Endothelial cell of umbilical vein (primary cell): ENCODE results near the gene CERK. TPM values are rescaled to one million over a fixed set of nuclear protein-coding genes. Genes with fewer than 3 reads are reported as not detected.

Experiments used
- BruUV-seq: library from RNA; stranded (reverse); fragments of 400-500 nt; replicated peaks from 2 replicates; lab custom pipeline; 2021; lab: Mats Ljungman, UMichigan
- CTCF ChIA-PET: fragments of 300-600, 350-600 bp; sonication (Branson Sonifier 250); formaldehyde crosslinking; loops from one replicate; lab custom pipeline; 2021; ENCODE audit warnings: antibody characterized with exemption, inconsistent platforms; lab: Charles Lee
- POLR2A ChIA-PET: fragments of 300-600, 350-600 bp; sonication (Branson Sonifier 250); formaldehyde crosslinking; loops from one replicate; lab custom pipeline; 2021; ENCODE audit warnings: antibody characterized with exemption, inconsistent platforms; lab: Charles Lee
- DNase-seq: peaks from one replicate; pipeline ENCODE4 v3.0.0-alpha.2; 2011; ENCODE audit warnings: low read depth, low spot score
- FAIRE-seq: peaks from 2 replicates; lab custom pipeline; 2011; peaks lifted over from hg19 to GRCh38; lab: Jason Lieb, UNC
- H2AFZ ChIP-seq: 2 replicates; pipeline ENCODE4 v1.6.0; 2012; ENCODE audit warnings: low read depth, low read length, control low read depth, inconsistent platforms
- H3K27ac ChIP-seq: 2 replicates; pipeline ENCODE4 v1.5.1; 2011; ENCODE audit warnings: low read depth, mild to moderate bottlenecking, control low read depth, low read length, moderate library complexity; ENCODE audit not compliant: insufficient read depth
- H3K27me3 ChIP-seq, 2 experiments: 2 replicates each; pipeline versions ENCODE4 v1.6.0 to v1.6.1; 2011; ENCODE audit warnings: low read length in 2 of 2, mixed read lengths in 1 of 2; ENCODE audit not compliant: control insufficient read depth in 2 of 2, insufficient read depth in 2 of 2
- H3K36me3 ChIP-seq, 2 experiments: 2 replicates in 1 of 2; 3 replicates in 1 of 2; pipeline ENCODE4 v1.5.1; 2011; ENCODE audit warnings: low read length in 2 of 2, mild to moderate bottlenecking in 1 of 2, moderate library complexity in 1 of 2; ENCODE audit not compliant: control insufficient read depth in 2 of 2, insufficient read depth in 2 of 2; ENCODE audit errors: extremely low read depth in 1 of 2
- H3K4me1 ChIP-seq: 3 replicates; pipeline ENCODE4 v1.5.1; 2011; ENCODE audit warnings: mild to moderate bottlenecking, low read length; ENCODE audit not compliant: control insufficient read depth, insufficient read depth; ENCODE audit errors: extremely low read depth
- H3K4me2 ChIP-seq: 2 replicates; pipeline ENCODE4 v1.6.1; 2011; ENCODE audit warnings: low read length, control low read depth, mixed read lengths; ENCODE audit not compliant: insufficient read depth
- H3K4me3 ChIP-seq, 3 experiments: fragments of 200-600 bp in 1 of 3; sonication (generic), shearing (Covaris generic) in 1 of 3; replicated peaks in 1 of 3; 2 replicates each; pipeline ENCODE4 v1.5.1; 2011 to 2016; ENCODE audit warnings: control low read depth in 3 of 3, low read length in 3 of 3, mild to moderate bottlenecking in 2 of 3, inconsistent platforms in 1 of 3, low read depth in 1 of 3, moderate library complexity in 1 of 3; ENCODE audit not compliant: insufficient read depth in 1 of 3
- H3K79me2 ChIP-seq: 2 replicates; pipeline ENCODE4 v1.6.0; 2012; ENCODE audit warnings: low read length, inconsistent platforms; ENCODE audit not compliant: control insufficient read depth, insufficient read depth
- H3K9ac ChIP-seq: replicated peaks from 2 replicates; pipeline ENCODE3; 2011; ENCODE audit warnings: low read length, control low read depth; ENCODE audit not compliant: insufficient read depth; ENCODE audit errors: extremely low read depth
- H3K9me1 ChIP-seq: replicated peaks from 3 replicates; pipeline ENCODE4 v1.6.0; 2011; ENCODE audit warnings: mild to moderate bottlenecking, low read length; ENCODE audit not compliant: control insufficient read depth, insufficient read depth; ENCODE audit errors: extremely low read depth
- H3K9me3 ChIP-seq: replicated peaks from 2 replicates; pipeline ENCODE4 v1.5.1; 2012; ENCODE audit warnings: low read length, inconsistent platforms; ENCODE audit not compliant: control insufficient read depth, insufficient read depth
- H4K20me1 ChIP-seq: replicated peaks from 2 replicates; pipeline ENCODE3; 2011; ENCODE audit warnings: mild to moderate bottlenecking, low read length; ENCODE audit not compliant: control insufficient read depth, insufficient read depth; ENCODE audit errors: extremely low read depth
- FOS ChIP-seq: IDR thresholded peaks from 2 replicates; pipeline ENCODE4 v1.6.1; 2011; ENCODE audit warnings: mild to moderate bottlenecking, low read length, moderate library complexity, borderline replicate concordance; ENCODE audit not compliant: insufficient read depth
- JUN ChIP-seq: IDR thresholded peaks from 2 replicates; pipeline ENCODE4 v1.6.1; 2011; ENCODE audit warnings: borderline replicate concordance, low read depth; ENCODE audit not compliant: insufficient read length, insufficient read depth
- POLR2A ChIP-seq: IDR thresholded peaks from 2 replicates; pipeline ENCODE4 v1.6.1; 2012; ENCODE audit warnings: low read depth, mild to moderate bottlenecking, control low read depth, low read length
- POLR2AphosphoS5 ChIP-seq: IDR thresholded peaks from 2 replicates; pipeline ENCODE4 v1.6.1; 2012; ENCODE audit warnings: low read depth, mild to moderate bottlenecking, control low read depth, low read length, moderate library complexity; ENCODE audit not compliant: insufficient read depth
- dilution Hi-C: fragments of 300-500 bp; cut with MboI; formaldehyde crosslinking; loops from one replicate; pipeline ENCODE4 v1.15.0; 2019; ENCODE audit warnings: low sequenced_read_pairs; ENCODE audit not compliant: extremely low pct_ligation_motif_present
- intact Hi-C: fragments of 100-400 bp; cut with micrococcal nuclease; formaldehyde crosslinking; loops from one replicate; pipeline ENCODE4 v1.10.0; 2022
- polyA plus RNA-seq, 4 experiments: library from polyadenylated mRNA; depleted of rRNA in 3 of 4; stranded (reverse) in 3 of 4; unstranded in 1 of 4; fragments of >200 nt; gene quantifications; 2 replicates each; pipeline versions ENCODE4 v1.2.1 to v1.2.3, GENCODE V29; 2011 to 2012; ENCODE audit warnings: missing spikeins in 1 of 4
- total RNA-seq: library from RNA; stranded (reverse); gene quantifications from 2 replicates; pipeline ENCODE4 v1.2.3, GENCODE V29; 2021
- TF ChIP-seq, protein P1 (sequence below), 2 donors: IDR thresholded peaks; 1 replicate in 1 of 2; 2 replicates in 1 of 2; pipeline ENCODE4 v1.5.1; 2011; ENCODE audit warnings: low read length in 2 of 2, mild to moderate bottlenecking in 2 of 2, moderate library complexity in 2 of 2, control low read depth in 1 of 2, inconsistent platforms in 1 of 2, low read depth in 1 of 2; ENCODE audit not compliant: insufficient read depth in 1 of 2; ENCODE audit errors: extremely low read depth in 1 of 2

CERK gene
- total and polyA plus RNA-seq, 2 donors (not counting 3 experiments of a cell fraction or from before 2014, with no cell fraction given): 61.1 to 88.0 TPM

DNA sequence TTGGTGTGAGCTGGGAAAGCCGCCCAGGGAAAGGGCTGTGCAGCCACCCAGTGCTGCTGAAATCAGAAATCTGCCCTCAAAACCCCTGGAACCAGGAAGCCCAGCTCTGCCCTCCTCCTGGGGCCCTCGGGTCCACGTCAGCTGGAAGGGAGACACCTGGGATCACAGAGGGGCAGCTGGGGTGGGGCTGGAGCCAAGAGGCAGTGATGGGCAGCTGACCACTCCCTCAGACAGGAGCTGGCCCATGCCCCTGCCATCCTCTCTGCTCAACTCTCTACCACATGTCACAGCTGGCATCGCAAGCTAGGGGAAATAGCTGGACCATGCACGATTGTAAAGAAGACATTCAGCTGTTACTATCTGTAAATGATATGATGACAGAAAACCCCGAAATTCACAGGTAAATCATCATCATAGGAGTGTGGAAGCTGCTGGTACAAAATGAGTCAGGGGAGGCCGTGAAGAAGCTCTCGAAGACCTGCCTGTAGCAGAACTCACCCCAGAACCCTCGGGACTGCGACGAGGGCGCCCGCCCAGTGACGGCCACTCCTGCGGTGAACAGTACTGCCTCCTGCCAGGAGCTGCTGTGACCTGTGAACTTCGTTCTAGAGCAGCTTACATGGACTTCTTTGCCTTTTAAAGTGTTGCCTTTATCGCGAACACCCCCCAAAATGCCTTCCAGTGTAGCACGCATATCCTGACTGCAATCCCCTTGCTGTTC is 55.9 kb downstream of the CERK start:
- no TSS peak for BruUV-seq
- dilution Hi-C loops (no loop called here), intact Hi-C loops (no loop called here)
- Histone ChIP-seq H3K9ac (no peak overlapping the region), H3K9me3 (no peaks in the 10 kb centered on the region), H3K79me2 (no peaks in the 10 kb centered on the region), H3K4me2 (no peak overlapping the region), H2AFZ (no peak overlapping the region), H3K36me3 (peaks cover 0 to 7% of the 10 kb centered on the region in 2 experiments), H3K27me3 (no peaks in the 10 kb centered on the region), H3K9me1 (no peaks in the 10 kb centered on the region), H3K4me1 (peaks cover 15% of the 10 kb centered on the region), H3K4me3 (no peak overlapping the region), H3K27ac (no peak overlapping the region), H4K20me1 (no peaks in the 10 kb centered on the region)
- ChIA-PET POLR2A (no interaction called here), CTCF (interaction anchor here (0.8 to 1.7 kb wide), 2 partner anchors 11 to 119 kb away, joined by 3 to 5 read pairs; no protein-coding TSS in a partner anchor)
- no peak for DNase-seq
- no peak for FAIRE-seq
- TF ChIP-seq POLR2A (no peak), JUN (no peak), FOS (no peak), POLR2AphosphoS5 (peak; percentile 22)
- TF ChIP-seq, protein P1, sequence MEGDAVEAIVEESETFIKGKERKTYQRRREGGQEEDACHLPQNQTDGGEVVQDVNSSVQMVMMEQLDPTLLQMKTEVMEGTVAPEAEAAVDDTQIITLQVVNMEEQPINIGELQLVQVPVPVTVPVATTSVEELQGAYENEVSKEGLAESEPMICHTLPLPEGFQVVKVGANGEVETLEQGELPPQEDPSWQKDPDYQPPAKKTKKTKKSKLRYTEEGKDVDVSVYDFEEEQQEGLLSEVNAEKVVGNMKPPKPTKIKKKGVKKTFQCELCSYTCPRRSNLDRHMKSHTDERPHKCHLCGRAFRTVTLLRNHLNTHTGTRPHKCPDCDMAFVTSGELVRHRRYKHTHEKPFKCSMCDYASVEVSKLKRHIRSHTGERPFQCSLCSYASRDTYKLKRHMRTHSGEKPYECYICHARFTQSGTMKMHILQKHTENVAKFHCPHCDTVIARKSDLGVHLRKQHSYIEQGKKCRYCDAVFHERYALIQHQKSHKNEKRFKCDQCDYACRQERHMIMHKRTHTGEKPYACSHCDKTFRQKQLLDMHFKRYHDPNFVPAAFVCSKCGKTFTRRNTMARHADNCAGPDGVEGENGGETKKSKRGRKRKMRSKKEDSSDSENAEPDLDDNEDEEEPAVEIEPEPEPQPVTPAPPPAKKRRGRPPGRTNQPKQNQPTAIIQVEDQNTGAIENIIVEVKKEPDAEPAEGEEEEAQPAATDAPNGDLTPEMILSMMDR (IDR thresholded peaks at IDR 0.05; ENCODE audit: extremely low read depth in 1 of 2, insufficient read depth in 1 of 2, low read depth in 1 of 2, low read length in 2 of 2): no peak
